ENCODE measurements around the gene GCLC. TPM values are rescaled to one million over a fixed set of nuclear protein-coding genes. Genes with fewer than 3 reads are reported as not detected.

The GCLC gene
- total RNA-seq, 1 donor from 2014 or later: 28.6 TPM

DNA sequence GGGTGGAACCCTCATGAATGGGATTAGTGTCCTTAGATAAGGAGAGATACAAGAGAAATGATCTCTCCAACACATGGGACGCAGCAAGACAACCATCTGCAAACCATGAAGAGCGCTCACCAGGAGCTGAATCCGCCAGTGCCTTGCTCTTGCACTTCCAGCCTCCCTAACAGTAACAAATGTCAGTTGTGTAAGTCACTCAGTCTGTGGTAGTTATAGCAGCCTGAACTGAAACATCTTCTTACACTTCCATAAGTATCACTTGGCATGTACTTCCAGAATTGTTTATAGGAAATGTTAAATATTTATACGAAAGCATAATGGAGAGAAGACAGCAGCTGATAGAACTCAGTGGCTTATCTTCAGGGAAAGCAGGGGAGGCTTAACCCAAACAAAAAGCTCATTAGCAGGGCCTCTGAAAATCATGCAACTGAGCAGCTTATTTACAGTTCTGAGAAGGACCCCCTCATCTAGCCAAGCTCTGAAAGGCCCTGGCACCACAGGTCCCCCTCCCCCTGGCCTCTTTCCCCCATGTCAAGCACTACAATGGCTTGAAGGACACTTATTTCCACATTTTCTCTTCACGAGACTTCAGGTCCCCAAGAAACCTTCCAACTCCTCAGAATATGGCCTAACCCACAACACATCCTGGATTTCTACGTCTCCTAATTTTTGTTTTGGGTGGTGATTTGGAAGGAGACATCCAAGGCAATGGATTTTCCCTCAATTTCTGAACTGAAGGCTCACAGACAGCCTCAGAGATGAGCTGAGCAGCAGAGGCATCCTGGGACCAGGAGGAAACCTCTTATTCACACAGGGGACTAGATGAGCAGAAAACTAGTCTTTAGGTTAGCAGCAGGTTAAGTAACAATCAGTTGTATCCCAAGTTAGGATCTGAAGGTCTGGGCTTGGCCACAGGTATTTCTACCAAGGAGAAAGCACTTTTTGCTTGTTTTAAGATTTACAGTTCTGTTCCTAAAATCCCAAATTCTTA lies 49.1 kb downstream of the GCLC start:
- intact Hi-C loops (cut with micrococcal nuclease): no loop called here

DNA sequence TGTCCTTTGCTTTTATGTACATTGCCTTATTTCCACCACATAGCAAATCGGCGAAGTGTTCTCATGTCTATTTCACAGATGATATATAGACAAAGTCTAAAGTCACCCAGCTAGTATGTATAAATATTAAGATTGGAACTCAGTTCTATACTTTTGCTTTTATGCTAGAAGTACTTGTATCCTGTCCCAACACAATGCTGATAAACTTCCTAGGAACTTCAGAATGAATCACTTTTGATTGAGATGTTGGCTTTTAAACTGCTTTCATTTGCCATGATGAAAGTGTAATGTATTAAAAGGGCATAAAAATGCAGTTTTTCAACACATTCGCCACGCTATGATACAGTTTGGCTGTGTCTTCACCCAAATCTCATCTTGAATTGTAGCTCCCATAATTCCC lies 50.8 kb downstream of the GCLC start:
- intact Hi-C loops (cut with micrococcal nuclease): loop anchor here (5.0 kb wide), 1 partner anchor 298 kb away; no protein-coding TSS in a partner anchor

DNA sequence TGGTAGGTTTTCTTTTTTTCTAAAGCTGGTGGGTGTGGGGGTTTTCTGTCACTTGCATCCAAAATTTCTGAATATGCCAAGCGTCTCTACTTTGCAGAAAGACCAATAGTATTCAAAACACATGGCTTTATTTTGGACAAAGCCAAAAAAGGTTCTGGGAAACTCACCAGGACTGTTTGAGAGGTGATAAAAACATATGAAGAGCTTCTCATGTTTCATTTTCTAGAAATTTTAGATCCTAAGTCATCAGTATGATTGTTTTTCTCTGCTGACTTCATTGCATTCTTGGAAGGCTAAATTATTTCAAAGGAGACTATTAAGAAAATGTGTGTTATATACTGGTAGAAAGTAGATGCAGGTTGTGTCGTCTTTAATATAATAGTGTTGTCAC lies 51.3 kb downstream of the GCLC start:
- intact Hi-C loops (cut with micrococcal nuclease): loop anchor here (1.0 to 5.0 kb wide), 5 partner anchors 51 to 299 kb away; no protein-coding TSS in a partner anchor

DNA sequence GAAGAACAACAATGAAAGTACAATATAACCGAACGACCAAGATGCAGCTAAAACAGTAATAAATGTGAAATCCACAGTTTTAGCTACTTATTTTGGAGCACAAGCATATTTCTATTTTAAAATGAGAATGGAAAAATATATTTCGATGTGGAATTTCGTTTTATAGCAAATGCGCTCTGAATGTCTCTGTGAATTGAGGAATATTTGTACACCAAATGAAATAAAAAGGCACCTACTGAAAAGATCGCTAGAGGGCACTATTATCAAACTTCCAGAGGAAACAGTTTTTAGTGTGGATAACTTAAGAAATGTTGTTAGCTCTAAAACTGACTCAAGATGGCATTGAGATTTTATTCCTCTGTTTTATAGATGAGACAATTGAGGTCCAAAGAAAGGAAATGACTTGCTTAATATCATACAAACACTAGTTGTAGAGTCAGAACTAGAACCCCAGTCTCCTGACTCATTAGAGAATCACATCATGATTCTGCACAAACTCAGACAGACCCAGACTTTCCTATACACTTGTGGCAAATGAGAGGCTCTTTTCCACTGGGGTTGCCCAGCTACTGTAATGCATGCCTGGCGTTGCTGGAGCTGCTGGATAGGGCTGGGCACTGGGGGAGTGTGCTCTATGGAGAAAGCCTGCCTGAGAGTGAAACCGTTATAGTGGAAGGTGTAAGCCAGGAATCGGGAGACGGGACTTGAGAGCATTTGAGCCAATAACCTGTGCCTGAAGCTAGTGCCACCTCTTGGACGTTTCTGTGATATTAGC lies 51.9 kb downstream of the GCLC start:
- intact Hi-C loops (cut with micrococcal nuclease): loop anchor here (1.0 to 5.0 kb wide), 5 partner anchors 51 to 299 kb away; no protein-coding TSS in a partner anchor

DNA sequence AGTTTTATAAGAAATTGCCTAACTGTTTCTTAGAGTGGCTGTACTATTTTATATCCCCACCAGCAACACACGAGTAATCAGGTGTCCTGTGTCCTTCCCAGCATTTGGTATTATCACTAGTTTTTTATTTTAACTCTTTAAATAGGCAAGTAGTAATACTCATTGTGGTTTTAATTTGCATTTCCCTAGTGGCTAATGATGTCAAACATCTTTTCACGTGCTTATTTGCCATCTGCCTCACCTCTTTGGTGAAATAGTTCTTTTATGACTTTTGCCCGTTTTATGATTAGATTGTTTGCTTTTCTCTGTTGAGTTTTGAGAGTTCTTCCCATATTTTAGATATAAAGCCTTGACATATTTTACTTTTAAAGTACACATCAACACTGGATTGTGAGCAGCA lies 57.8 kb downstream of the GCLC start:
- intact Hi-C loops (cut with micrococcal nuclease): loop anchor here (10.0 kb wide), 1 partner anchor 652 kb away; no protein-coding TSS in a partner anchor

DNA sequence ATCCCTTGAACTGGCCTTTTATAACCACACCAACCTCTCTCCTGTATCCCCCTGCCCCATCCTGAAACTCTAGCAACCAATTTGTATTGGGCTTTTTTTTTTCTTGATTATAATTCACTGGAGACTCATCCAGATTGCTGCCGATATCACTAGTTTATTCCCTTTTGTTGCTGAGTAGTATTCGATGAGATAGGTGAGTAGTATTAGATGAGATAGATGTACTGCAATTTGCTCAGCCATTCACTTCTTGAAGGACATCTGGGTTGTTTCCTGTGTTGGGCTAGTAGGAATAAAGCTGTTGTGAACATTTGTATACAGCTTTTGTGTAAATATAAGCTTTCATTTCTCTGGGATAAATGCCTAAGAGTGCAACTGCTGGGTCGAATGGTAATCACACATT lies 58.2 kb downstream of the GCLC start:
- intact Hi-C loops (cut with micrococcal nuclease): loop anchor here (10.0 kb wide), 1 partner anchor 652 kb away; no protein-coding TSS in a partner anchor

DNA sequence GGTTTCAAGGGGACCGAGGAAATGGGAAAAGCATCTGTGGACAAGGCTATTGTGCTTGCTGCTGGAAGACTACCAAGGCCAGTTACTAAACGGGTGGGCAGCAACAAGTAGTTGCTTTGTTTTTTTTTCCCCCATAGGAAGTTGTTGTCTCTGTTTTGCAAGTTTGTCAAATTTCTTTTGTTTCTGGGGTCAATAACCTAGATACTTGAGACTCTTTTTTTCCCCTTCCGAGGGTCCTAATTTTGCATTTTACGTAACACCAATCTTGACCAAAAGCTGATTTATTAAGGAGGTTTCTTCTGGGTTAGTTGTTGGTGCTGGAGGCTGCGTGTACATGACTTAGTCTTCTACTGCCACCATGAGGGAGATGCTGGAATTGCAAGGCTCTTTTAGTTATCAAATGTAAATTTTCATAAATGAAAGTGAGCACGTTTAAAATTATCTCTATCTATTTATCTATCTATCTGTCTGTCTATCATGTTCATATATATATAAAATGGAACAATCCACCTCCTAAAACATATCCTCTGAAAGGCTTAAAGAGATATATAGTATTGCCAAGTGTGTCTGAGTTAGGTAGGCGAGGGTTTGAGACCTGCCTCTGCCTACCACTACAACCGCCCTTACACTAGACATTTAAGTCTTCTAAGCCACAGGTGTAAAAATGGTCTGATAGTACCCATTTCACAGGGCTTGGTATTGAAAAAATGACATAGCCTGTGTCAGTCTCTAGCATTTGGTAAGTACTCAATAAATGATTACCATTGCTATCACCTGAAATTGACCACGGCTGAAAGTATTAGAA lies 60.2 kb downstream of the GCLC start:
- intact Hi-C loops (cut with micrococcal nuclease): loop anchor here (1.0 to 10.0 kb wide), 9 partner anchors 47 to 832 kb away; no protein-coding TSS in a partner anchor

DNA sequence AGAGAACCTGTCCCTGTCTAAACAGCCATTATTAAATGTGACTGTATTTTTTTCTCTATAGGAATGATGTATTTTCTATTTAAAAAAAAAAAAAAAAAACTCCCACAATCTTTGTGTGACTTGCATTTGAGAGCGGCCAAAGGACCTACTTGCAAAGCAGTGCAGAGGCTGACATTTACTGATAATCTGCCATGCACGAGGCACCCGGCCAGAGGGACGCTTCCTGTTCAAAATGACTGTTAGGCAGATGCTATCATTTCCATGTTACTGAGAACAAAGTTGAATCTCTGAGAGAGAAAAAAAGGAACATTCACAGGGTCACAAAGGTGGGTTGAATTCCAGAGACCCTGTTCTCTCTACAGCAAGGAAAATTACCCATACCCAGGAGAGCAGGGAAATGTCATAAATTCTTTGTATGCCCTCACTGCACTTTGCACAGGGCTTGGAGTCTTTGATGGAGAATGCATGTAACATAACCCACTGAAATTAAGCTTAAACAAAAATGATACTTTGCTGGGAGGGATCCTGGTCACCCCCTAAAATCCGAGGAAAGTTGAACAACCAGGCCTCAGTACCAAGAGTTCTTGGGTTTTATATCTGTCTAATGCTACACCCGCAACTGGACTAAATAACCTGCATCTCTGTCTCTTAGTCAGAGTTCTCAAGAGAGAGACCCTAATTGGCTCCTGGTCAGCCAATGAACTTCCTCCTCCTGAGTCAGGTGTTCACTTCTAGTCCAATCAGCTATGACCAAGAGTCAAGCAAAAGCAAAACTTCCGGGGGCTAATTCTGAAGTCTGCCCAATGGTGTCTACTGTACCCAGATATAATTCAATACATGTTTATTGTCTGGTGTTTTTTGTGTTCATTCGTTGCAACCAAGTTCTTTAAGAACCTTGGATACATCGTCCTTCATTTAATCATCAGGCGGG lies 61.2 kb downstream of the GCLC start:
- intact Hi-C loops (cut with micrococcal nuclease): loop anchor here (1.0 to 10.0 kb wide), 9 partner anchors 46 to 831 kb away; no protein-coding TSS in a partner anchor

DNA sequence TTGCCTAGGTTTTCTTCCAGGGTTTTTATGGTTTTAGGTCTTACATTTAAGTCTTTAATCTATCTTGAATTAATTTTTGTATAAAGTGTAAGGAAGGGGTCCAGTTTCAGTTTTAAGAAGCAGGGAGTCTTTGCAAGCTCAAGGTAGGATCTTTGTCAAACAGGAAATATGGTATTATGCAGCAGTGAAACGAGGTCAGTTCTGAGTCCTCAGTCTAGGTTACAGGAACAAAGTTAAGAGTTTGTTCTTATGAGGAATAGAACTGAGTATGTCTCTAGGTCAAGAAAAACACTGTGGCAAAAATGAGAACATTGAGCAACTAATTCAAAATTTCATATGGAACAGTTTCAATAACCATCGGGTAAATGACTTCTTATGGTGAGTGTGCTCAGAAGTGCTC lies 63.6 kb downstream of the GCLC start:
- intact Hi-C loops (cut with micrococcal nuclease): loop anchor here (5.0 to 10.0 kb wide), 2 partner anchors 179 to 647 kb away; no protein-coding TSS in a partner anchor

DNA sequence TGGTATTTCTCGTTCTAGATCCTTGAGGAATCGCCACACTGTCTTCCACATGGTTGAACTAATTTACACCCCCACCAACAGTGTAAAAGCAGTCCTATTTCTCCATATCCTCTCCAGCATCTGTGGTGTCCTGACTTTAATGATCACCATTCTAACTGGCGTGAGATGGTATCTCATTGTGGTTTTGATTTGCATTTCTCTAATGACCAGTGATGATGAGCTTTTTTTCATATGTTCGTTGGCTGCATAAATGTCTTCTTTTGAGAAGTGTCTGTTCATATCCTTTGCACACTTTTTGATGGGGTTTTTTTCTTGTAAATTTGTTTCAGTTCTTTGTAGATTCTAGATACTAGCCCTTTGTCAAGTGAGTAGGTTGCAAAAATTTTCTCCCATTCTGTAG lies 64.1 kb downstream of the GCLC start:
- intact Hi-C loops (cut with micrococcal nuclease): loop anchor here (5.0 to 10.0 kb wide), 2 partner anchors 178 to 646 kb away; no protein-coding TSS in a partner anchor

DNA sequence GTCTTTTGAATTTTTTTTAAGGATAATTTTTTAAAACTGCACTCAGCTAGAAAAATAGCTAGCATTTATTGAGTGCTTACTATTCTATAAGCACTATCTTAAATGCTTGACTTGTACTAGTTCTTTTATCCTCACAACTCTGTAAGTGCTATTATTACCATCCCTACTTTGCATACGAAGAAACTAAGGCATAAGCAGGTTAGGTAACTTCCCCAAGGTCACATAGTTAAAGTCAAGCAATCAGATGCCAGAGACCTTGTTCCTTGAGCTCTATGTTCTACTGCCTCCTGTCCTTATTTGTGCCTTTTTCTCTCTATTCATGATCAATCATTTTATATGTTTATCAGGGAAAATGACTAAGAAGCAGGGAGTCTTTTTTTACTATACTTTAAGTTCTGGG lies 65.0 kb downstream of the GCLC start:
- intact Hi-C loops (cut with micrococcal nuclease): loop anchor here (5.0 to 10.0 kb wide), 2 partner anchors 178 to 645 kb away; no protein-coding TSS in a partner anchor

DNA sequence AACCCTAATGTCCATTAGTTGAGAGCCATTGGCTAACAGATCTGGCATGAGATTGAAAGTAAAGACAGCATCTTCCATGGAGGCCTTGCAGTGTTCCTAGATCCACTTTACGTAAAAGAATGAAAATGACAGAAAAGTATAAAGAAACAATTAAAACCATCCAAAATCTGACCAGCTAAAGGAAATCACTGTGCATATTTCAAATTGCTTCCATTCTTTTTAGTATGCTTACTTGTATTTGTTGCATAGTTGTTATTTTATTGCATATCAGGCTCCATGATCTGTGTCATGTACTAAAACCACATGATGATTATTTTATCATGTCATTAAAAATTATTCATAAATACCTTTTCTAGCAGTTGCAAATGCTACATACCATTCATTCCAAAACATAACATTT lies 67.9 kb downstream of the GCLC start:
- intact Hi-C loops (cut with micrococcal nuclease): no loop called here

DNA sequence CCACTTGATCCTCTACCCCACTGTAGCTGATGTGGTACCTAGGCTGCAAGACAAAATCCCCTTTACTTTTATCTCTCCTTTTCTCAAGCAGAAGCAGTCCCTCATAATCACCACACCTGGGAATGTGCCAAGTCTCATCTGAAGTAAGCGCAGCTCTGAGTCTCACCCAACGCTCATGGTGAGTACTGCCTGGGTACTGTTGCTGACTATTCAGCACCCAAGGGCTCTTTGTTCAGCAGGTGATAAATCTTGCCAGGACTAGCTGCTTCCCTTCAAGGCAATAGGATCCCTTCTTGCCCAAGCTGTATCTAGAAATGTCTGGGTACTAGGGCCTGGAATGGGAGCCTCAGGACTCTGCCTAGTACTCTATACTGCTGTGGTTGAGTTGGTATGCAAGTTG lies 70.9 kb downstream of the GCLC start:
- intact Hi-C loops (cut with micrococcal nuclease): no loop called here

DNA sequence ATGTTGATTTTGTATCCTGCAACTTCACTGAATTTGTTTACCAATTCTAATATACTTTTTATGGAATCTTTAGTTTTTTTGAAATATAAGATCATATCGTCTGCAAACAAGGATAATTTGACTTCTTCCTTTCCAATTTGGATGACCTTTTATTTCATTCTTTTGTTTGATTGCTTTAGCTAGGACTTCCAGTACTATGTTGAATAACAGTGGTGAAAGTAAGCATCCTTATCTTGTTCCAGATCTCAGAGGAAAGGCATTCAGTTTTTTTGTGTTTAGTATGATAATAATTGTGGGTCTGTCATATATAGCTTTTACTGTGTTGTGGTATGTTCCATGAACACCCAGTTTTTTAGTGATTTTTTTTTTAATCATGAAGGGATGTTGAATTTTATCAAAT lies 75.7 kb downstream of the GCLC start:
- intact Hi-C loops (cut with micrococcal nuclease): no loop called here

DNA sequence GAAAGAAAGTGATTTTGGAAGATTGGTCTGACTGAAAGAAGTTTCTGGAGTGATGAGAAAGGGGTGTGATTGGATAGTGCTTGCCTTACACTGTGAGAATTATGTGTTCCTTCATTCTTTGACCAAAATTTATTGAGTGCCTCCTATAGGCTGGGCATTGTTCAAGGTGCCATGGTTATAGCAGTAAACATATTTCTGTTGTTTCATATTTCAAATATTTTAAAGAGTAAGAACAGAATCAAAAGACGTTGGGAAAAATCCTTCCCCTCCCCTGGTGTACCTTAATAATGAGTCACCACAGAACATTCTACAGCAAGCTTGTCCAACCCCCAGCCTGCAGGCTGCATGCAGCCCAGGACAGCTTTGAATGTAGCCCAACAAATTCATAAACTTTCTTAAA lies 78.6 kb downstream of the GCLC start:
- intact Hi-C loops (cut with micrococcal nuclease): no loop called here

DNA sequence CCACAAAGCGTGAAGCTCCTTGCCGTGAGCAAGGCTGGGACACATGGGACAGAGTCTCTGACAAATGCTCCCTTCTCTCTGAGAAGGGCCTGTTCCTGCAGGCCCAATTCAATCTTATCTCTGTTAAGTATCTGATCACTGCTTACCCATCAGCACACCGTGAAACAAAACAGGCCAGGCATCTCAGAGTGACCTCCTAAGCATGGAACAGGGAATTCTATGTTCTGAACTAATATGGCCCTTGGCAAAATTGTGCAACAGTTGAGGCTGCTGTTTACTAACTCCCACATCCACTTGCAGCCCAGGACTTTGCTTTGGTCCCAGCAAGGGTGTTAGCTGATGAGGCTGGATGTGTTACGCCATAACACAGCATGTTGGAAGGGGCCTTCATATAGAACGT lies 79.2 kb downstream of the GCLC start:
- intact Hi-C loops (cut with micrococcal nuclease): no loop called here

DNA sequence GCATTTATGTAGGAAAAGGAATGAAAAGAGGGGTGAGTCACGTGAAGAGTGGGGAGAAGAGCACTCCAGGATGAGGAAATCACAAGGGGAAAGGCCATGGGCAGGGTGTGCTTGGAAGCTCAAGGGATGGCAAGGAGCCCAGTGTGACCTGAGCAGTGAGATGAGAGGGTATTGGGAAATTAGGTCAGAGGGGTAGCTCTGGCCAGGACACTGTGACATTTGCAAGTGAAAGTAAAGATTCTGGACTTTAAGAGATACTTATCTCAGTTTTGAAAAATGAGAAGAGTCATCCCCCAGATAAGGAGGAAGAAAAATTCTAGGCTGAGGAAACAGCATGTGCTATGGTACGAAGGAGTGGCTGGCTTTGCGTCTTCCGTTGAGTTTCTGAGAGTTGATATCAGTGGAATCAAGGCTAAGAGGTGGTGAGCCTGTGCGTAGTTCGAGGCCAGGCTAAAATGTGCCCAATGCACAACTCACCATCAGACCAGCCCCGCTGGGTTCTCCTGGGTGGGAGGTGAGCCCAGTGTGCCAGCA lies 79.9 kb downstream of the GCLC start:
- intact Hi-C loops (cut with micrococcal nuclease): no loop called here

DNA sequence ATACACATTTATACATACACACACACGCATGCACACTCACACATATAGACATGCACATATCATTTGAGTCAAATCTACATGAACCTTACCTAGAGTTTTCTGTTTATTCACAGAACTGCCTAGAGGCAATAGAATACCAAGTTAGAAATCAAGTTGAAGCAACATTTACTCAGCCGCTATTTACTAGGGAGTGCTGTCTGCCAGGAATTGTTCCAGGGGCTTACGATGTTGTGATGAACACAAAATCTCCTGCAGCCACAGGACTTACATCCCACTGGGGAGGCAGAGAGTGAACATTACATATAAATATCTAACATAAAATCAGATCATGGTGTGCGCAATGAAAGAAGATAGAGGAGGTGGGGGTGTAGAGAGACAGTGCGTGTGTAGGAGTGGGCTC lies 80.4 kb downstream of the GCLC start:
- intact Hi-C loops (cut with micrococcal nuclease): no loop called here

DNA sequence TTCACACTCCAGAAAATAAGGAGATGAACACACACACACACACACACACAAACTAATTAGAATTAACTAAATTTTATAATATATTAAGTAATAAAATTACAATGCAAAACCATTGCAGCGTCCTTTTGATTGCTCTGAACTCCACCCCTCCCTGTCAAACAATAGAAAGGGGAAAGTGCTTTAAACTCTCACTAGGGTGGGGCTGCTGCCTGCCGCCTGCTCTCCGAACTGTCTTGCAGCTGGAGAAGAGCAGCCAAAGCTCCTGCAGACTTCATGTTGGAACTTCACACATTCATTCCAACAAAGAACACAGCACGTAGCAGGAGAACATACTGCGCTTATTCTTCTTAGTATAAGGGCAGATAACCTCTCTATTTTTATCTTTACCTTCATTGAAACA lies 83.2 kb downstream of the GCLC start:
- intact Hi-C loops (cut with micrococcal nuclease): no loop called here
